ENCODE measurements around the gene ZSWIM7. TPM values are rescaled to one million over a fixed set of nuclear protein-coding genes. Genes with fewer than 3 reads are reported as not detected.
A peak's percentile ranks its signal among the peaks of the same experiment; 100 is the strongest.
"Not testable (repeated sequence)": the region's sequence is repeated elsewhere in the genome, so short reads cannot be mapped to it uniquely, and the experiment has no call there.

Gene ZSWIM7
- total RNA-seq, 1 donor from 2014 or later: 19.6 TPM

DNA sequence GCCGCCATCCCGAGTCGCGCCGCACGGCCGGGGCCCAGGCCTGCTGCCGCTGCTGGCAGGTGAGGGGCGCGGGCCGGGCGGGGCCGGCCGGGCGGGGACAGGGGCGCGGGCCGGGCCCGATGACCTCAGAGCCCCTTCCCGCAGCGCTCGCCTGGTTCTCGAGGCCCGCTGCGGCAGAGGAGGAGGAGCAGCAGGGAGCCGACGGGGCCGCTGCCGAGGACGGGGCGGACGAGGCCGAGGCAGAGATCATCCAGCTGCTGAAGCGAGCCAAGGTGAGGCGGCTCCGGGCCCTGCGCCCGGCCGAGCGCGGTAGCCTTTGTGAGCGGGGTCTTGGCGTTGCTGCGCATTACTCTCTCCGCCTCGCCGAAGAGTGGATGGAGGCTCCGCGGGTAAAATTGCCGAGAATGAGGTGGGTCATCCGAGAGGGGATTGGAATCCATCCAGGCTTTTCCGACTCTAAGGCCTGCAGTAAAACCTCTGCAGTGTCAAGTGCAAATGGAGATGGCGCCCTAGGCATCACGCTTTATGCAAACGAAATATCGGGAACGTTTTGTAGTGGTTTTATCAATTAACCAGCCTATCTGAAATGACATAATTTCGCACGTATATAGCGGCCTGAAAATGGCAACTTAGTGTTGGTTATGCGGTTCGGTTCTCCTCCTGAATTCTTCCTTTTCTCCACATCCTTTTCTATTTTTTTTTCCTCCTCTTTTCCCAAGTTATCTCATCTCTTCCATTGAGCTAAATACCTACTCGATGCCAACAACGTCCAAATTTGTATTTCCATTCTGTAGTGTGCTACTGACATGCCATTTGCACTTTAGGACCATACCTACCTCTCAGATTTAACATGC lies 697 bp upstream of the ZSWIM7 start:
- no peak for DNase-seq (ENCODE audit: low spot score in 2 of 2)
- FAIRE-seq: no peak

DNA sequence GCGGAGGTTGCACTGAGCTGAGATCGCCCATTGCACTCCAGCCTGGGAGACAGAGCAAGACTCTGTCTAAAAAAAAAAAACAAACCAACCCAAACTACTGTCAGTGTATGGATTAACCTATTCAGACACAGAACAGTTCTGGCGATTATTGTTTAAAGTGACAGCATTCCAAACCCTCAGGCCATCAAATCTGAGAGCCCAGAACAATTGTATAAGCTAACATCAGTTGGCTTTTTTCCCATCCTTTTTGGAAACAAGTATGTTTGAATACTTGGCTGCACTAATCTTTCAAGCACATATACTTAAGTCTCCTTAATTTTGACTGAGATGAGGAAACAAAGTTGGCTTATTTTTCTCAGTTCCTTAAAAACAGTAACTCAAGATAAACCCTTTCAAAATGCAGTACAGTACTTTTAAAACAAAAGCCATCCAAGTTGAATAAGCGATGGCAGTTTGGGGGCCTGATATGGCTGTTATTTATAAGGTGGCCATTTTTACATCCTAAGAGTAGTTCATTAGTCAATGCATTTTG lies 1.4 kb downstream of the ZSWIM7 start:
- DNase-seq (ENCODE audit: low spot score in 2 of 2) (no peak), FAIRE-seq (no peak)

DNA sequence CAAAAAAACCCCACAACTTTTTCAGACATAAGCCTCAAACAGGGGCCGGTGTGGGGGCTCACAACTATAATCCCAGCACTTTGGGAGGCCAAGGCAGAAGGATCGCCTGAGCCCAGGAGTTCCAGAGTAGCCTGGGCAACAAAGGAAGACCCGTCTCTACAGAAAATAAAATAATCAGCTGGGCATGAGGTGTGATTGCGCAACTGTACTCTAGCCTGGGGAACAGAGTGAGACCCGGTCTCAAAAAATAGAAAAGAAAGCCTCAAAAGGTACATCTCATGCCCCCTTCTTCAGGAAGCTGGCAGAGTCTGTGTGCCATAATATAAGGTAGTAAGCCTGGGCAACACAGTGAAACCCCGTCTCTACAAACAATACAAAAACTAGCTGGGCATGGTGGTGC lies 3.2 kb downstream of the ZSWIM7 start:
- FAIRE-seq (no peak), DNase-seq (ENCODE audit: low spot score in 2 of 2) (no peak)

DNA sequence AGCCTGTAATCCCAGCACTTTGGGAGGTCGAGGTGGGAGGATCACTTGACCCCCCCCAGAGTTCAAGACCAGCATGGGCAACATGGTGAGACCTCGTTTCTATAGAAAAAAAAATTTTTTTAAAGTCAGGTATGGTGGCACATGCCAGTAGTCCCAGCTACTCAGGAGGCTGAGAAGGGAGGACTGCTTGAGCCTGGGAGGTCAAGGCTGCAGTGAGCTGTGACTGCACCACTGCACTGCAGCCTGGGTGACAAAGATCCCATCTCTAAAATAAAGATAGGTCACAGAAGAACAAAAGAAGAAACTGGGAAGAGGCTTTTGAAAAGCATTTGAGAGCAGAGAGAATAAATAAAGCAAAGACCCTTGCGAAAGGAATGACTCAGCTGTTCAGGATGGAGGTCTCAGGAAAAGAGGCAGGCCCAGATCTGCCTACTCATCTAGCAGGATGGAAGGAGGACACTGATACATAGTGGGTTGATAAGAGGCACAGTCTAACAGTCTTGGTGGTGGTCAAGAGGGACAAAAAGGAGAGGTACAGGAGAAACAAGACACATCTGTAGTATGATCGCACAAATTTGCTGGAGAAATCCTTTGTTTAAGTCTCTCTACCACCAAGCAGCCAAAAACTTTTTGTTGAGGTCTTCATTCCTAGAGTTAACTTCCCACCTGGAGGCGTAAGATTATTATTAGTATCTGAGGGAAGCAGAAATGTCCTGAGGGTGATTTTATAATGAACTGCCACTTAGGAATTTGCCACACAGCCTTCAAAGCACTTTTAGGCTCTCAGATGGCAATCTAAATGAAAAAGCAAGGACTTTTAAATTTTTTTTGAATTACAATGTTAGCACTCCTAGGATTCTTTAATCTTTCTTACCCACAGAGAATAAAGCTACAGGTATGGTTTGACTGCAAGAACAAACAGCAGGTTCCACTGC lies 17.6 kb downstream of the ZSWIM7 start:
- DNase-seq (ENCODE audit: low spot score in 2 of 2): no peak

DNA sequence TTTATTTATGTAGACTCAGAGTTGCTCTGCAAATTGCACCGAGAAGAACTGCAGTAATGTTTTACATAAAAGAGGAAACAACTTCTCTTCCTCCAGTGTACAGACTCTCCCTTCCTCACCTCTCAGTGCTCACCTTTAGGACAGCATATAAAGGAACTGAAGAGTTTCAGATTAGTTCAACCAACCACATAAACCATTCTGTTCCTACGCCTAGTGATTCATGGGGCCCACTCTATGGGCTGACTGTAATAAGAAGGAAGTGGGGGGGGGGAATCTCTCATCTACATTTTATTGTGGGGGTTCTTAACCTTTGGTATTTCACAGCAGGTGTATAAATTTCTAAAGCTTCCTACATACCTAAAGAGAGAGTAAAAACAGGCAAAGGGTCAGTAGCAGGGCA lies 18.3 kb downstream of the ZSWIM7 start:
- FAIRE-seq (no peak), DNase-seq (ENCODE audit: low spot score in 2 of 2) (no peak)

More for the DNA sequence above, 17.6 kb downstream of the ZSWIM7 start:
- FAIRE-seq: no peak

DNA sequence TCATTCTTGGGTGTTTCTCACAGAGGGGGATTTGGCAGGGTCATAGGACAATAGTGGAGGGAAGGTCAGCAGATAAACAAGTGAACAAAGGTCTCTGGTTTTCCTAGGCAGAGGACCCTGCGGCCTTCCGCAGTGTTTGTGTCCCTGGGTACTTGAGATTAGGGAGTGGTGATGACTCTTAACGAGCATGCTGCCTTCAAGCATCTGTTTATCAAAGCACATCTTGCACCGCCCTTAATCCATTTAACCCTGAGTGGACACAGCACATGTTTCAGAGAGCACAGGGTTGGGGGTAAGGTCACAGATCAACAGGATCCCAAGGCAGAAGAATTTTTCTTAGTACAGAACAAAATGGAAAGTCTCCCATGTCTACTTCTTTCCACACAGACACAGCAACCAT lies 20.5 kb downstream of the ZSWIM7 start:
- DNase-seq (ENCODE audit: low spot score in 2 of 2); FAIRE-seq: not testable (repeated sequence)

DNA sequence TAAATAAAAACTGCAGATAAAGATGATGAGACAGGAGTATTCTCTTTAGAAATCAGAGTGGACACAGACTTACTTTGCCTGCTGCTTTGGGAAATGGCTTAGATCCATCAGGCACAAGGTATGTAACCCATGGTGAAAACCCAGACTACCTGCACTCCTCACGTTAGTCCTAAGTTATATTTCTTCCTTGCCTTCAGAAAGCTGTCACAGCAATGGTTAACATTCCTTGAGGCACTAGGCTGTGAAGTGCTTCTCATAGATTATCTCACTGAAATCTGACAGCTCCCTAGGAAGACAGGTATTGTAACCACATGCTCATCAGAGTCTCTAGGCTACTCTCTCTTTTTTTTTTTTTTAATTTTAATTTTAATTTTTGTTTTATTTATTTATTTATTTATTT lies 20.9 kb downstream of the ZSWIM7 start:
- FAIRE-seq (no peak), DNase-seq (ENCODE audit: low spot score in 2 of 2) (no peak)

DNA sequence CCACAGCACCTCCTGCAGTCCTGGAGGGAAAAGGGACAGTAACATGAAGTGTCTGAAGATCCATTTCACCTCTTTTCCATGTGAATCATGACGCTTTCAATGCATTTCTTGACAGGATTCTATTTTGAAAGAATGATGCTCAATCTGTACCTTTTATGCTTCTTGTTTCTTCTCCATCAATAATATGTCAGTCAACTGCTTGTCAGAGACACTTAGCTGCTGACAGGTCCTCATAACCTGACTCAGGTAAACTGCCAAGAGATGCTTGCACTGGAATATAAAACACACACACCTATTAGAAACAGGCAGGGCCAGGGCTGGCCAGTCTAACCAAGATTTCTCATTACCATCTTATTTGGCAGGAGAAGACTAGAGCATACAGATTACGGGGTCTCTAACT lies 21.6 kb downstream of the ZSWIM7 start:
- FAIRE-seq (no peak), DNase-seq (ENCODE audit: low spot score in 2 of 2) (no peak)

DNA sequence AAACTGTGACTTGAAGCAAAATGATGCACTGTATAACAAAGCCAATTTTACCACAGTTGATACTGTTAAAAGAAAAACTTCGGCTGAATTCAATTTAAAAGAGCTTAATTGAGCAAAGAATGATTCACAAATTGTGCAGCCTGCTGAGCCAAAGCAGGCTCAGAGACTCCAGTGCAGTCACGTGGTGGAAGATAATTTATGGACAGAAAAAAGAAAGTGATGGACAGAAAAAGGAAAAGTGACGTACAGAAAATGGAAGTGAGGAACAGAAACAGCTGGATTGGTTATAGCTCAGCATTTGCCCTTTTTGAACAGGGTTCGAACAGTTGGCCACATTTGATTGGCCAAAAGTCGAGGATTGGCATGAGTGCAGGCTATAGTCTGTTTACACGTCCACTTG lies 25.7 kb downstream of the ZSWIM7 start:
- DNase-seq (ENCODE audit: low spot score in 2 of 2) (no peak), FAIRE-seq (no peak)

DNA sequence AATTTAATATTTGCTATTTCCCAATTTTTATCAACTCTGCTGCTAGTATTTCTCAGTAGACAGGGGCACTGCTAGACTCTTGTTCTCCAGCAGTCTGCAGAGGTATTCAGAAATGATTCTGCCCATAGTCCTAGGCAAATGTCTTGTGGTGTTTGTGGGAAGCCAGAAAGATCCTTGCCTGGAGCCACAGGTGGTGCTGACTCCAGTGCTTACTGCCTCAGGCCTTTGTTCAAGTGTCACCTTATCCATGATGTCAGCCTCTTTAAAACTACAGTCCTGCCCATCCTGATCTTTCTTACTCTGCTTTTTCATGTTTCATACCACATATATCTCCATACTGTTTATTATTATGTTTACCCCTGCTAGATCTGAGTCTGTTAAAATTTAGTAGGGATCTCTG lies 26.5 kb downstream of the ZSWIM7 start:
- DNase-seq (ENCODE audit: low spot score in 2 of 2): no peak
- no peak for FAIRE-seq

DNA sequence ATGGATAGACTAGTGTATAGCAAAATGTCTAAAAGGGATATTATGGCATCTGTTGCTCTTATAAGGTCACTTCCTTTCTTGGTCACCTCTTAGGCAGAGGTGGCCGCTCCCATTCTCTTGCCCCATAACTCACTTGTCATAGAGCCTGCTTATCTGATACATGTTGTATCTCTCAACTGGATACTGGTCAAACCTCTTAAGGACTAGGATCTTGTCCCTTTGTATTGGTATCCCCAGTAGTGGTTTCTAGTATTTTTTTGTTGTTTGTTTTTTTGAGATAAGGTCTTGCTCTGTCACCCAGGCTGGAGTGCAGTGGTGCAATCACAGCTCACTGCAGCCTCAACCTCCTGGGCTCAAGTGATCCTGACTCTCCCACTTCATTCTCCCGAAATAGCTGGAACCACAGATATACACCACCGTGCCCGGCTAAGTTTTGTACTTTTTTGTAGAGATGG lies 27.0 kb downstream of the ZSWIM7 start:
- DNase-seq (ENCODE audit: low spot score in 2 of 2) (no peak), FAIRE-seq (no peak)

DNA sequence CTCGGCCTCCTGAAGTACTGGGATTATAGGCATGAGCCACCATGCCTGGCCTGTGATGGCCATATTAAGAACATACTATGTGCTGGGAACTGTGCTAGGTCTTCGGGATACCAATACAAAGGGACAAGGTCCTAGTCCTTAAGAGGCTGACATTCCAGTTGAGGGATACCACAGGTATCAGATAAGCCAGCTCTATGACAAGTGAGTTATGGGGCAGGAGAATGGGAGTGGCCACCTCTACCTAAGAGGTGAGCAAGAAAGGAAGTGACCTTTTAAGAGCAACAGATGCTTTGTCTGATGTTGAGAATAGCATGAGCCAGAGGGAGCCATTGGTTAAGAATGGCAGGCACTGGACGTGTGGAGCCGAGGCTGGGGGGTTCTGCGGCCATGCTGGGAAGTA lies 27.6 kb downstream of the ZSWIM7 start:
- no peak for FAIRE-seq
- no peak for DNase-seq (ENCODE audit: low spot score in 2 of 2)

DNA sequence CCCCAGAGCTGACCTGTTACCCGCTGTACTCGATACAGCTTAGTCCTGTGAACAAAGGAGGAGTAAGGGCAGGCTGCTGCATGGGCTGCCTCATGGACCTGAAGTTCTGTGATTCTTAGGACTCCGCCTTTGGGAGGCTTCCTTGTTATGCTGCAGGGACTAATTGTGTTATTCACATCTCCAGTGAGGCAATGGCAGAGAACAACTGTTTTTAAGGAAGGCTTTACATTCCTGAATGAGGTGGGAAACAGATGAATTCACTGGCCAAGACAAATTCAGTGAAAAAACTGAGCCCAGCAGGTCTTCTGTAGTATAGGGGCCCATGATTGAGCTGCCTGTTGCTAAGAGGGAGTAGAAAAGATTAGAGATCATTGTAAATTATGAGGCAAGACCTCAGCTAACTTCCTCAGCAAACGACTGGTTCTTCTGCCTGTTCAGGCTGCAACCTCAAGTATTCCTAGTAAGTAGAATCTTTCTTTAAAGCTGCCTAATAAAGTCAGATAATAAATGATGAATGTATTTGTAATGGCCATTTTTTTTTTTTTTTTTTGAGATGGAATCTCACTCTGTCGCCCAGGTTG lies 28.3 kb downstream of the ZSWIM7 start:
- FAIRE-seq: no peak
- DNase-seq (ENCODE audit: low spot score in 2 of 2): no peak

DNA sequence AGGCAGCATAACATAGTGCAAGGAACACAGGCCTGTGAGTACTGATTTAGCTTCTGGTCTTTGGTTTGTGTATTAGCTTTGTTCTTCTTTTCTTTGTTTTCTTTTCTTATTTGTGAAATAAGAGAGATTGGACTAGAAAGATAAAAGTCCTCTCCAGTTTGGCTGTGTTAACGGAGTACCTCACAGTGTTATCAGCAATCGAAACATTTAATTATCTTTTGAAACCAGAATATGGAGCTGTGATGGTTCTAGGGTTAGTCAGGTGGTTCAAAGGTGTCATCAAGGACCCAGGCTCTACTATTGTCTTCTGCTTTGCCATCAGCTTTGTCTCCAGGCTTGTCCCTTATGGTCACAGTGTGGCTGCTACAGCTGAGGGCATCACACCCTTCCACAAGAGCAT lies 29.0 kb downstream of the ZSWIM7 start:
- DNase-seq (ENCODE audit: low spot score in 2 of 2) (no peak), FAIRE-seq (no peak)

DNA sequence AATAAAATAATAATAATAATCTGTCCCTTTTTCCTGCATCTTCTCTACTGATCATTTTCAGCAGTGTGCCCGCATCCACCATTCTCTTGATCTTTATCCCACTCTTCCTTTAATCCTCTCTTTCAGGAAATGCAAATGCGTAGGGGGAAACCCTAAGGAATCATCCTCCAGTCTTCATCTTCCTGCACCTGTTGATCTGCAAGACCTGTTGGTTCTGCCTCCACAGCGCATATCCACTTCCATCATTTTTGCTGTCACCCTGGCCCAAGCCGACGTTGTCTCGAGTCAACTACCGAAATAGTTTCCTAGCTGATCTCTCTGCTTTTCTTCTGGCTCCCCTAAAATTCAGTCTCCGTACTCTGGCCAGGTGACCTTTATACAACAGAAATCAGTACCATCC lies 30.0 kb downstream of the ZSWIM7 start:
- no peak for DNase-seq (ENCODE audit: low spot score in 2 of 2)

DNA sequence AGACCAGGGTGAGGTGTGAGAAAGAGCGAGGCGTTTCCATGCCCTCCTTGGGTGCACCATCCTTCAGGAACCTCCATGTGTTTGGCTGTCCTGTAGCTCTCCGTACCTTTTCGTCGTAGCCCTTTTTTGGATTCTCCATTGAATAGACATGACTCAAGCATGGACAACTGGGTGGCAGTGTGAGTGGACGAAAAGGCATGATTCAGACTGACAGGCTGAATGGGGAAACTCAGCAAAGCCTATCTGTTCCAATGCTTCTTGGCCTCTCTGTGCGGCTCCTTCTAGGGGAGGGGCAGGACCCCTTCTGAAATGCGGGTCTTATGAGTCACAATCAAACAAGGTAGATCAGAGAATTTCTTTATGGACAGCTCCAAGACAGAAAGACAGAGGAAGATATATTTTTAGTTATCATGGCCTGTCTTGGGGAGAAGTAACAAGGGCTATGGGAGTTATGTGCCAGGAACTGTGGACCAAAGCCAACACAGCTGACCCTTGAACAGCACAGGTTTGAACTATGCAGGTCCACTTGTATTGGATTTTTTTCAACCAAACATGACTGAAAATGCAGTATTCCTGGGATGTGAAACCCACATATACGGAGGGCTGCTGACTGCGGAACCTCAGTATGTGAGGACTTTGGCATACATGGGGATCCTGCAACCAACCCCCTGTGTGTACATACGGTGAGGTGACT lies 31.7 kb downstream of the ZSWIM7 start:
- no peak for DNase-seq (ENCODE audit: low spot score in 2 of 2)
- FAIRE-seq: no peak

More for the DNA sequence above, 30.0 kb downstream of the ZSWIM7 start:
- FAIRE-seq: no peak

DNA sequence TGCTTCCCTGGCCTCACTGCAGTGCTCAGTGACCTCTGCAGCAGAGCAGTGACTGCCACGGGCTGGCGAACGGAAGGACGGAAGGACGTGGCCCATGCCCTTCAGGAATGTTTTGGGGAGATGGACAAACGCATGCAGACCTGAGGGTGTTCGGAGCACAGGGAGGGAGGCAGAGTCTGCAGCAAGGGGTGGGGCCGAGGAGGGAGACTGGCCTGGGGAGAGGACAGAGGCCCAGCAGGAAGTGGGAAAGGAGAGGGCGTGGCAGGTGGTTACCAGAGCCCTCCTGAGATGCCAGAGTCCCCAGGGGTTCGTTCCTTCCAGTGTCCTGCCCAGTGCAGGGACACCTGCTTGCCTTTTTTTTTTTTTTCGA lies 32.6 kb downstream of the ZSWIM7 start:
- DNase-seq (ENCODE audit: low spot score in 2 of 2): no peak
- no peak for FAIRE-seq

DNA sequence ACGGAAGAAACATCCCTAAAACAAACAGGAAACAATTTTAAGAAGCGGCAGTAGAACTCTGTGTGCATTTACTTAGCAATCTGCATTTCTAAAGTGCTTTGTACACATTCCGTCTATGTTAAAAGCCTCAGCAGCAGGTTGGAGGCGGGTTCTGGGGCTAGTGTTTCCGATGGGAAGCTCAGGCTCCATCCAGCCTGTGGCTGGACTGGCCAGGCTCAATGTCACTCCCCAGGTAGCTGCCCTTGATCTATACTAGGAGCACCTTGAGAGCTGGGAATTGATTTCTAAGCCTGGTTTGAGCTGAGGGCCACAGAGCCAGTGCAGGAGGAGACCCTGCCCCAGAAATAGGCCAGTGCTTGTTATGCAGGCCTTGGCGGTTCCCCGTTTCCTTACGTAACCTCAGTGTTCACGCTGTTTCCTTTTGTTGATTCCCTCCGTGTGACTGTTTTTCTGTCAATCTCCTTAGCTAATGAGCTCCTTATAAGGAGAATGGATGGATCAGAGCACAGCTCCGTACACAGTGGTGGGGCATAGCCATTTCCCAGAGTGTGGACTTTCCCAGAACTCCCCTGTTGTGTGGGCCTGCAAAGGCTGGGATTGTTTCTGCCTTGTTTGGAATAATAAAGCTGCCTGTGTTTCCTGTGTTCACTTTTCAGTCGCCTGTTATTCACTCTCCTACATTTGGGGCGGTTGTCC lies 33.2 kb downstream of the ZSWIM7 start:
- no peak for FAIRE-seq

DNA sequence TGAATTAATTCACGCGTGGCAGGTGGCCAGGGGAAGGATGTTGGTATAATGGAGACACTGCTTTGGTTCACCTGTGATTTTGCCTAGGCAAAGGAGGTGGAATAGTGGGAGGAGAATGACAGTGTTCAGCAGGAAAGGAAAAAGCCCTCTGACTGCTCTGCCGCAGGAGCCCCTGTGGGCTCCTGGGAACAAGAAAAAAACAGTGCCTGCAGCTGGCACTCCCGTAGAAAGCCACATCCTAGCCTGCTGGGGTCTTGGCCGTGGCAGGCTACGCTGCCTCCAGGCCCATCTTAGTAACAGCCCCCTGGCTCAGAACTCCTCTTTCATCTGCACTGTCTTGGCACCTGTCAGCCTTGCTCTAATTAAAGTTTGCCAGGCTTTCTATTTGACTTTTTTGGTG lies 34.0 kb downstream of the ZSWIM7 start:
- FAIRE-seq: no peak

More for the DNA sequence above, 33.2 kb downstream of the ZSWIM7 start:
- peak in 1 of 2 donors; percentile 43 for DNase-seq (ENCODE audit: low spot score in 2 of 2)

More for the DNA sequence above, 34.0 kb downstream of the ZSWIM7 start:
- no peak for DNase-seq (ENCODE audit: low spot score in 2 of 2)
